KOPT-K1 (cell line): Measurements from ENCODE around the gene CREBL2.
"Not testable (repeated sequence)": the region's sequence is repeated elsewhere in the genome, so short reads cannot be mapped to it uniquely, and the experiment has no call there.

Experiments
- H3K27ac ChIP-seq: fragments of 200-600 bp; sonication (generic); 2 replicates; pipeline ENCODE4 v1.5.1; 2016; ENCODE audit warnings: antibody characterized with exemption, mild to moderate bottlenecking, low read depth, low read length; ENCODE audit not compliant: poor library complexity, severe bottlenecking
- H3K36me3 ChIP-seq: fragments of 200-600 bp; sonication (generic); 2 replicates; pipeline ENCODE4 v1.5.1; 2017; ENCODE audit warnings: antibody characterized with exemption, mild to moderate bottlenecking, low read length, moderate library complexity; ENCODE audit not compliant: insufficient read depth
- H3K9me3 ChIP-seq: fragments of 200-600 bp; sonication (generic); 2 replicates; pipeline ENCODE4 v1.5.1; 2017; ENCODE audit warnings: antibody characterized with exemption, low read length, mild to moderate bottlenecking; ENCODE audit not compliant: insufficient read depth, poor library complexity, severe bottlenecking

The CREBL2 gene

DNA sequence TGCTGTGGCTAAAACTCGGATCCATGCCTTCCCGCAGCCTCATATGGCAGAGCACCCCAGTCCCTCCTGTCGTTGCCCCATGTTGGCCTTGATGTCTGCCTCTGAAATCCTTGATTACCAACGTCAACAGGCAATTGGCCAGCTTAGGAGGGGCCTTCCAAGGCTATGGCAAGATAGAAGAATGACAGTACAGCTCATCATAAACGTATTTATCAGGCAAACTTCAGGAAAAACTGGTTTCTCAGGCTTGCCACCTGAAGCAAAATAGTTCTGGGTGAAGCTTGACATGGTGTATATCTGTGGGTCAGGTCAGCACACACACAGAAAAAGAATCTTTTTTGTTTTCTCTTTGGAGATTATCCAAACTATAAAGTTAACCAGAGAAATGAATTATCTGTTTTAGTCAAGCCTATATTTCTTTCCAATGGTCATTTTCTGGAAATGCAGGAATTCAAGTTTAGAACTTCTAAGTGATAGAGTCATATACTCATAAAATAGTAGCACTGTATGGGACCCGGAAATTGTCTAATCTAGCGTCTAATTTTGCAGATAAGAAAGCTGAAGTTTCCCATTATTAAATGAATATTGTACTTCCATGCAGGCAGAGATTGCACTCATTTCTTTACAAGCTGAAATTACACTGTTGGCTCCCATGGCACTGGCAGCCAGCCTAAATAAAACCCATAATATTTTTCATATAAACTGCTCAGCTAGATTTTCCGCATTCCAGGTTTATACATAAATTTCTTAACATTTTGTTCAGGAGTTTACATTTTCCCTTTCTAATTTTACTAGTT is 24.6 kb upstream of the CREBL2 start:
- no peak overlapping the region for H3K27ac ChIP-seq
- no peaks in the 10 kb centered on the region for H3K9me3 ChIP-seq
- no peaks in the 10 kb centered on the region for H3K36me3 ChIP-seq

DNA sequence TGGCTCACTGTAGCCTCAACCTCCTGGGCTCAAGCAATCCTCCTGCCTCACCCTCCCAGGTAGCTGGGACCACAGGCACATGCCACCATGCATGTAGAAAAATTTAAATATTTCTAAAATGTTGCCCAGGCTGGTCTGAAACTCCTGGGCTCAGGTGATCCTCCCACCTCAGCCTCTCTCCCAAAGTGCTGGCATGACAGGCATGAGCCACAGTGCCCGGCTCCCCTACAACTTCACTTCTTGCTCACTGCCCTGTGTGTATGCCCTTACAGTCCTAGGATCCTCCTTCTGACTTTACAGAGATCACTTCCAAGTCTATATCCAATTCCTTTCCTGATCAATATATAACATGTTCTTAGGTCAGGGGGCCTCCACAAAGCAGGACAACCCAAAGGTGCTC is 23.8 kb upstream of the CREBL2 start:
- H3K9me3 ChIP-seq = no peaks in the 10 kb centered on the region
- H3K27ac ChIP-seq = no peak overlapping the region
- H3K36me3 ChIP-seq = no peaks in the 10 kb centered on the region

DNA sequence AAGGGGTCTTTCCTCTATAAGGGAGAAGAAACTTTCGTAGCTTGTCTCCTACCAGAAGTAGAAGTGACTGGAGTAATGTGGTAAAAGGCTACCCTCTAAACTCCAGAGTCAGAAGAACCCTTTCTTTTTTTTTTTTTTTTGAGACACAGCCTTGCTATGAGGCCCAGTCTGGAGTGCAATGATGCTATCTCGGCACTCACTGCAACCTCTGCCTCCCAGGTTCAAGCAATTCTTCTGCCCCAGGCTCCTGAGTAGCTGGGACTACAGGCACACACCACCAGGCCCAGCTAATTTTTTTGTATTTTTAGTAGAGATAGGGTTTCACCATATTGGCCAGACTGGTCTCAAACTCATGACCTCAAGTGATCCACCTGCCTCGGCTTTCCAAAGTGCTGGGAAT is 23.2 kb upstream of the CREBL2 start:
- H3K9me3 ChIP-seq, H3K27ac ChIP-seq, H3K36me3 ChIP-seq: not testable (repeated sequence)

DNA sequence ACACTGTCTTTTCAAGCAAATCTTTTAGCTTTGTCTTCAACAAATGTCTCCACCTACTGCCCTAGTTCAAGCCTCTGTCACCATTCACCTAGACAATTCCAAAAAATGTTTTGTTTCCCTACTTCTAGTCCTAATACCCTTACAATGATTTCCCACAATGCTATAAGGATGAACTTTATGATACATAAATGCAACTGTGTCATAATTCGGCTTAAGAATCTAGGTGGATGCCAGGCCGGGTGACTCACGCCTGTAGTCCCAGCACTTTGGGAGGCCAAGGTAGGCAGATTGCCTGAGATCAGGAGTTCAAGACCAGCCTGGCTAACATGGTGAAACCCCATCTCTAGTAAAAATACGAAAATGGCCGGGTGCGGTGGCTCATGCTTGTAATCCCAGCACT is 20.7 kb upstream of the CREBL2 start:
- no peaks in the 10 kb centered on the region for H3K9me3 ChIP-seq
- H3K27ac ChIP-seq = no peak overlapping the region
- H3K36me3 ChIP-seq = no peaks in the 10 kb centered on the region

DNA sequence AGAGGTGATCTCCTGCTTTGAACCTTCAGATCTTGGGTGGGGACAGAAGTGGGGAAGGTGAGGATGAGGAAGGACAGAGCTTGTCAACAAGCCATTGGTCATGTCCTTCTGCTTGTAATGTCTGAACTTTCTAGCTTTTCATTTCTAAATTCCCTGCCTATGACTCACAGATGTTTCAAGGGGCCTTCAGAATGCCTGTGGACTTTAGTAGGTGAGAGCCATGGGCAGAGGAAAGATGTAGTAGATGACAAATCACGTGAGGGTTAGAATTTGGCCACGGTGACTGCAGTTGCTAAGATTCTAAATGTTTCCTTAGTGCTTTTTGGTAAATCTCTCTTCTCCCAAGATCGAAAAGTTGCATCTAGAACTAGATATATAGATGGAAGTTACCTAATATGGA is 18.7 kb upstream of the CREBL2 start:
- Histone ChIP-seq H3K36me3 (no peaks in the 10 kb centered on the region), H3K9me3 (no peaks in the 10 kb centered on the region), H3K27ac (no peak overlapping the region)

DNA sequence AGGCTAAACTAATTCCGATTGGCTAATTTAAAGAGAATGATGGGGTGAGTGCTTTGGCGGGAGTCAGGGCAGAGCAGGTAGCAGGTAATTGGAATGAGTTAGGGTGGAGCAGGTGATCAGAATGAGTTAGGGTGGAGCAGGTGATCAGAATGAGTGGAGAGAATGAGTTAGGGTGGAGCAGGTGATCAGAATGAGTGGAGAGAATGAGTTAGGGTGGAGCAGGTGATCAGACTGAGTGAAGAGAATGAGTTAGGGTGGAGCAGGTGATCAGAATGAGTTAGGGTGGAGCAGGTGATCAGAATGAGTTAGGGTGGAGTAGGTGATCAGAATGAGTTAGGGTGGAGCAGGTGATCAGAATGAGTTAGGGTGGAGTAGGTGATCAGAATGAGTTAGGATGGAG is 15.7 kb upstream of the CREBL2 start:
- H3K9me3 ChIP-seq, H3K36me3 ChIP-seq, H3K27ac ChIP-seq: not testable (repeated sequence)

DNA sequence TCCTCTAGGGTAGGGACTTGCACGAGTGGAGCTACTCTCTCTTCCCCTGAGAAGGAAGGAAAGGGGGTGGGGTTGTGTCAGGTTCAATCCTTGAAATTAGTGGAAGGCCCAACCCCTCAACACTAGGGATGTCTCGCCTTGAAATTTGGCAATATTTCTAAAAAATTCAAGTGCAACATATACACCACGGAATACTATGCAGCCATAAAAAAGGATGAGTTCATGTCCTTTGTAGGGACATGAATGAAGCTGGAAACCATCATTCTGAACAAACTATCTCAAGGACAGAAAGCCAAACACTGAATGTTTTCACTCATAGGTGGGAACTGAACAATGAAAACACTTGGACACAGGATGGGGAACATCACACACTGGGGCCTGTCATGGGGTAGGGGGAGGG is 15.1 kb upstream of the CREBL2 start:
- not testable (repeated sequence) for H3K36me3 ChIP-seq, H3K9me3 ChIP-seq, H3K27ac ChIP-seq

DNA sequence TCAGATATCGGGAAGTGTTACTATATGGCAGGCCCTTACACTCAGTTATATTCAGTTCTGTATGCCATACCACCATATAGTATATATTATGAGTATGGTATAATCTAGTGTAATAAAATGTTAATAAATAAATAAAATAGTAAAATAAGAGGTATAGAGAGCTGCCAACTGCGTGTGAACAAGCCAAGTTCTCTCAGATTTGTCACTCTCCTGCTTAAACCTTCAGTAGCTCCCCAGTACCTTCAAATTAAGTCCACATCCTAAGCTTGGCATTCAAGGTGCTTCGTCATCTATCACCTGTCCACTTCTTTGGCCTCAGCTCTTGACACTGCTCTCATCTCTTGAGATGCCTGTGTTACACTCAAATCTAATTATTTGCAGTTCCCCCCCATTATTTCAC is 12.8 kb upstream of the CREBL2 start:
- Histone ChIP-seq H3K36me3 (no peaks in the 10 kb centered on the region), H3K27ac (no peak overlapping the region), H3K9me3 (no peaks in the 10 kb centered on the region)

DNA sequence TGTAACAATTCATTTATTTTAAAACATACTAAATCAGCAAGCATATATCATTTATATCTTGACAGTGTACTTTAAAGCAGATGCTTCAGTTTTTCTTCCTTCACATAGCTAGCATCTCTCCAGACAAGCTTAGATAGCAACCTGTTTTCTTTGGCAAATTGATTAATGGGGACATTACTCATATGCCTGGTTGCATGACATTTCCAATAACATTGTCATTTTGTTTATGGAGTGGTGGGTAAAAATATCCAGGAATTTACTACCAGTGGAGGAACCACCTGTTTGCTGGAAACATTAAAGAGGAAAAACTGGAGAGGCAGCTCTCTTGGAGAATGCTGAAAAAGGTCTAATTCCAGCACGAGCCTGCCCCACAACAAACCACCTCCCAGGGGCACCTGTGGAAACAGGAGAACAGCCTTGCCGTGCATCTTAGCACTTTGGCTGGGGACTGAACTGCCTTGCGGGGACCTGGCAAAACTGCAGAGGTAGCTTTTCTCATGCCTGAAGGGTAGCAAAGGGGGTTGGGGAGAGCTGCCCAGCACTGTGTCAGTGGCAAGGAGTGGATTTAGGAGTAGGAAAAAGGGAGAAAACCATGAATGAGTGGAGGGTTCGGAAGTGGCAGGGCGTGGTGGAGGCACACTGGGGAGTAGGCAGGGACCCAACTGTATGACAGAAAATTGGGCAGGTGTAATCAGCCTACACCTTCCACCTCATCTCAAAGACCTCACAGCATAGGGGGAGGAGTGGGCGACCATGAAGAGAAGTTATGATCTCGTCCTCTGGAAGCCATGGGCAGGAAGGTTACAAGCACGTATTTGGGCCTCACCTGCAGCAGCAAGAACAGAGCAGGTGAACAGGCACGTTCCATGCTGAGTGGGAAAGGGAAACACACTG is 11.7 kb upstream of the CREBL2 start:
- Histone ChIP-seq H3K27ac (no peak overlapping the region), H3K9me3 (no peaks in the 10 kb centered on the region), H3K36me3 (no peaks in the 10 kb centered on the region)

DNA sequence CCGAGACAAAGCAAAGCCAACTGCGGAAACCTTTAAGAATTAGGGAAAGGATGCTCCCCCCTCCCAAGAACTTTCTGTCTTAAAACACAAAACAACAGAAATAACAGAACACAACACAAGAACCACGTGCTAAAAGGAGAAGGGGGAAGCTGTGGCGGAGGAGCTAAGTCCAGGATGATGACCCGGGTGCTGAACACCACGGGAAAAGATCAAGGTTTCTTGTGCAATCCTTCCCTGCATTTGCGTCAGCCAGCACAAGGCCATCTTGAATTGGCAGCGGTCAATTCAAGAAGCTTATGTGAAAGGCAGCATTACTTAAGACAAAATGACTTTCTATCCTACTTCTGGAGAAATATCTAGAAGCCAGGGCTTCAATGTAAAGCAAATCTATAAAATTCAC is 11.0 kb upstream of the CREBL2 start:
- Histone ChIP-seq H3K9me3 (no peaks in the 10 kb centered on the region), H3K36me3 (no peaks in the 10 kb centered on the region), H3K27ac (no peak overlapping the region)

DNA sequence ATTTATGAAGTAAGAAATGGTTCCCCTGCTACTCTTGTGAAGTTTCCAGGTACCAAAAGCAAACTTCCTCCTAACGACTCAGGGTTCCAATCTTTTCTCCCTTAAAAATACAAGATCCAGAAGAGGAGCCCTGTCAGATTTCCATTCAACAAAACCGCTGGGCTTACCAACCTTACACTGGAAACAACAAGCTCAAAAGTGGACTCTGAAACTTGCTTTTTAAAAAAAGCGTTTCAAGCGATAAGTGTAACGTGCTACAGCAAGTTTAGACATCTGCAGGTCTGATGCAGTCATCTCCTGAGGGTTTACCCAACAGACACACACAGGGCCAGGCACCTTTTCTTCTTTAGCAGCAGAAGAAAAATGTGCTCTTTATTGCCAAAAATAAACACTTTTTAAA is 6.9 kb upstream of the CREBL2 start:
- Histone ChIP-seq H3K9me3 (no peaks in the 10 kb centered on the region), H3K27ac (no peak overlapping the region), H3K36me3 (no peaks in the 10 kb centered on the region)

DNA sequence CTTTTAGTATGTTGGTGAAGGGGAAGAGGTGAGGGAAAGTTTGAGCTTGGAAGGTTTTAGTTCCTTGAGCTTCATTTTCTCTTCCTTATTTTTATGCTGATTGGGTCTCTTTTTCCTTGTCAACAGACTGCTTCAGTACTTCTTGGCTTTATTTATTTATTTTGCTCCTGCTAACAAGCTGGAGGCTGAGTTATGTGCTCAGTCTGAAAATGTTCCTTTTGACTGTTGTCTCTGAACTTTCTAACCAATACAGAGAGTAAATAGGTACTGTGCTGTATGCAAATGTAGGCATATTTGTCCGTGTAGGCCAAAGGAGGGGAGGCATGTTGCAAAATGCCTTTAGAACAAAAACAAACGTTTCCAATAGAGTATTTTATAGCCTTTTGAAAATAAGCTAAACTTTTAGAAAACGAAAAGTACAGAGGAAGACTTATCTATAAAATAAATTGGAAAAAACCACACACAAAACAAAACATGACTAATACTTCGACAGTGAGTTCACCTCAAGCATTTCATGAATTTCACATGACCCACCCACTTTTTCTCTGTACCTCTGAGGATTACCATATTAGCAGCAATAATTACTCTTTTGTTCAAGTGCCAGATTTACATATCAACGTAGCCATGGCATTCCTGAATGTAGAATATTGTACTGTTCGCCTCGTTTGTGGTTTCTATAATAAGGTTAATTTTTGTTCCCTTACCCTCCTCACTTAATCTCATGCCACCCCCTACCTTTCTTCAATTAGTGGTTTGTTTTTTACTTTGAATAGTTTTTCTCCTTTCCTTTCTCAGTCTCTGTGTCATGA is 4.7 kb upstream of the CREBL2 start:
- Histone ChIP-seq H3K9me3 (no peaks in the 10 kb centered on the region), H3K36me3 (no peaks in the 10 kb centered on the region), H3K27ac (no peak overlapping the region)

DNA sequence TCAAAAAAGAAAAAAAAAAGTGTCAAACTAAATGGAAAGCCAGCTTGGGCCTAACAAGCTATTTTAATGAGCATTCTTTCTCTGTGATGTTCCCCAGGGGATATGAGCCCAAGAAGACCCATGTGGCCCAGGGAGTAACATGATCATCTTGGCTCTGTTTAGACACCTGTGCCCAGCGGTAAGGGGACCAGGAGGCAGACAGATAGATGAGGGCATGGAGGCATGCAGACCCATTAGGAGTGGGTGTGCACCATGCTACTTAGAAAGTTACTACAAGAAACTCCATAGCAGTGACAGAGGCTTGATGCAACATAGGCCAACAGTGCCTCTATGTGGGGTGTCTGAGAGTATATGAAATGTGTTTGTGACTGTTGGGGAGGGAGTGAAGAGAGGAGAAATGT is 3.1 kb upstream of the CREBL2 start:
- no peak overlapping the region for H3K27ac ChIP-seq
- no peaks in the 10 kb centered on the region for H3K9me3 ChIP-seq
- no peaks in the 10 kb centered on the region for H3K36me3 ChIP-seq

DNA sequence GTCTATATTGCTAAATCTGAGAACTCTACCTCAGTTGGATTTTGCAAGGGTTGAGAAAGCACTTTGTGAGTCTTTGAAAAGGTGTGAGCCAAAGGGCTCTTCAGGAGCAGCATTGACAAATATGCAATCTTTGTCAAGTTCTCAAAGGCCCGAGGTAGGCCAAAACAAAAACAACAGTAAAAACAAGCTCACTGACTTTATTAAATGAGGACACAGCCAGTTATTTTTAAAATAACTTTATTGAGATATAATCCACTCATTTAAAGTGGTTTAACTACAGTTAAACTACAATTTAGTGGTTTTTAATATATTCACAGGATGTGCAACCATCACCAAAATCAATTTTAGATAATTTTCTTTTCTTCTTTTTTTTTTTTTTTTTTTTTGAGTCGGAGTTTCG is 2.0 kb upstream of the CREBL2 start:
- no peaks in the 10 kb centered on the region for H3K36me3 ChIP-seq
- H3K9me3 ChIP-seq = no peaks in the 10 kb centered on the region
- no peak overlapping the region for H3K27ac ChIP-seq

DNA sequence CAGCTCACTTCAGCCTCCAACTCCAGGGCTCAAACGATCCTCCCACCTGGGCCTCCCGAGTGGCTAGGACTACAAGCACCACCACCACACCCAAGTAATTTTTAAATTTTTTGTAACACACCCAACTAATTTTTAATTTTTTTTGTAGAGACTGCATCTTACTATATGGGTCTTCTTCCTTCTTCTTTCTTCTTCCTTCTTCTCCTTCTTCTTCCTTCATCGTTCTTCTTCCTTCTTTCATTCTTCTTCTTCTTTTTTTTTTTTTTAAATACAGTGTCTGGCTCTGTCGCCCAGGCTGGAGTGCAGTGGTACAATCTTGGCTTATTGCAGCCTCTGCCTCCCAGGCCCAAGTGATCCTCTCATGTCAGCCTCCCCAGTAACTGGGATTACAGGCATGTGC is 965 bp upstream of the CREBL2 start:
- H3K9me3 ChIP-seq = no peaks in the 10 kb centered on the region
- H3K27ac ChIP-seq = peak overlapping the region; percentile 87
- no peaks in the 10 kb centered on the region for H3K36me3 ChIP-seq
